GM19463 (cell line): Measurements from ENCODE around the gene SHISA2.

ENCODE experiments used
- ATAC-seq: cut with Tn5 transposase; IDR thresholded peaks from one replicate; pipeline ENCODE4 v1.9.1; 2021; ENCODE audit warnings: mild to moderate bottlenecking, moderate library complexity; ENCODE audit not compliant: unreplicated experiment

Gene SHISA2

GRCh38 chr13:26050568-26051230, 1.1 kb downstream of the SHISA2 start:
- no peak for ATAC-seq

GRCh38 chr13:26048741-26049140, 3.1 kb downstream of the SHISA2 start:
- no peak for ATAC-seq

GRCh38 chr13:26047040-26047439, 4.8 kb downstream of the SHISA2 start:
- no peak for ATAC-seq

- ATAC-seq = no peak
These were observed 5.2 kb downstream of the SHISA2 start for GRCh38 chr13:26046639-26047038.

GRCh38 chr13:26045142-26045541, 6.7 kb downstream of the SHISA2 start:
- ATAC-seq = no peak

GRCh38 chr13:26042785-26043184, 9.0 kb downstream of the SHISA2 start:
- ATAC-seq = no peak

GRCh38 chr13:26041444-26041843, 10.4 kb downstream of the SHISA2 start:
- ATAC-seq = no peak

GRCh38 chr13:26038931-26039475, 12.8 kb downstream of the SHISA2 start:
- no peak for ATAC-seq

- no peak for ATAC-seq
These were observed 14.5 kb downstream of the SHISA2 start for GRCh38 chr13:26037302-26037701.

- ATAC-seq = no peak
These were observed 15.4 kb downstream of the SHISA2 start for GRCh38 chr13:26036383-26036782.

GRCh38 chr13:26034018-26034417, 17.8 kb downstream of the SHISA2 start:
- no peak for ATAC-seq

- no peak for ATAC-seq
These were observed 21.5 kb downstream of the SHISA2 start for GRCh38 chr13:26030331-26030730.

- ATAC-seq = no peak
These were observed 22.2 kb downstream of the SHISA2 start for GRCh38 chr13:26029581-26030136.

- no peak for ATAC-seq
These were observed 25.6 kb downstream of the SHISA2 start for GRCh38 chr13:26026211-26026610.

- no peak for ATAC-seq
These were observed 26.0 kb downstream of the SHISA2 start for GRCh38 chr13:26025771-26026170.

GRCh38 chr13:26025196-26025595, 26.6 kb downstream of the SHISA2 start:
- no peak for ATAC-seq

- no peak for ATAC-seq
These were observed 27.3 kb downstream of the SHISA2 start for GRCh38 chr13:26024558-26024957.

GRCh38 chr13:26022538-26023292, 29.1 kb downstream of the SHISA2 start:
- peak; percentile 48 for ATAC-seq

GRCh38 chr13:26021956-26022355, 29.9 kb downstream of the SHISA2 start:
- ATAC-seq = no peak

GRCh38 chr13:26021516-26021915, 30.3 kb downstream of the SHISA2 start:
- no peak for ATAC-seq

- ATAC-seq = no peak
These were observed 30.9 kb downstream of the SHISA2 start for GRCh38 chr13:26020891-26021290.
